Activated T-cell treated with anti-CD3 and anti-CD28 coated beads, Interleukin-2, amount 50 U/mL, for 48 hours (primary cell): ENCODE data around the gene MLANA.
A peak's percentile ranks its signal among the peaks of the same experiment; 100 is the strongest.
"Not testable (repeated sequence)": the region's sequence is repeated elsewhere in the genome, so short reads cannot be mapped to it uniquely, and the experiment has no call there.

Experiments used
- DNase-seq, 2 experiments: peaks; one replicate each; pipeline ENCODE4 v3.0.0-alpha.2; 2020

Gene MLANA

DNA sequence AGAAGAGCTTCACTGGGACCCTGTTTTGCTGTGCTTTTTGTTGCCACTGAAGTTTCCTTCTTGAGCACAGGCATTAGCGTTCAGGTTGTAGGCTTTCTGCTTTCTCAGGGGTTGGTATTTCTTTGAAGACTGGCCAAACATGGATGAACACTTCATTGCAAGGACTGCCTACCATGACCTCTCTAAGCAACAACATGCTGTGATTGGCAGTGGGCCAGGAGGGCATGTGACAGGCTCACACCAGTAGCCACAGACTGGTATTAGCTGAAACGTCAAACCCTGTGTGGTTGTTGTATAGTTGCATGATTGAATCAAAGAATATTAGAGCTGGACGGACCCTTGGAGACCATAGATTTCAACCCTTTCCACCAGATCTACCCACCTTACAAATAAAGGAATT is 20.0 kb upstream of the MLANA start:
- DNase-seq: no peak

- DNase-seq: no peak
Observed at GRCh38 chr9:5871785-5872184, 18.9 kb upstream of the MLANA start.

DNA sequence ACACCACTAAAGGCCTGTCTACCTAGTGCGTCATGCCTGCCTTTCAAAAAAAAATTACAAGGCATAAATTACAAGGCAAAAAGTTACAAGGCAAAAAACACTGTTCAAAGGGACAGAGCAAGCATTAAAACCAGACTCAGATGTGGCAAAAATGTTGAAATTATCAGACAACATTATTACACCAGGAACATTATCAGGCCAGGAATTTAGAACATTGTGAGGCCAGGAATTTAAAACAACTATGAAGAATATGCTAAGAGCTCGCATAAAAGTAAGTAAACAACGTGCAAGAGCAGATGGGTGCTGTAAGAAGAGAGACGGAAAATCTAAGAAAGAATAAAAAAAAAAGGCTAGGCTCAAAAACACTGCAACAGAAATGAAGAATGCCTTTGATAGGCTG is 18.2 kb upstream of the MLANA start:
- no peak for DNase-seq

- DNase-seq: no peak
Observed at GRCh38 chr9:5873439-5873838, 17.2 kb upstream of the MLANA start.

DNA sequence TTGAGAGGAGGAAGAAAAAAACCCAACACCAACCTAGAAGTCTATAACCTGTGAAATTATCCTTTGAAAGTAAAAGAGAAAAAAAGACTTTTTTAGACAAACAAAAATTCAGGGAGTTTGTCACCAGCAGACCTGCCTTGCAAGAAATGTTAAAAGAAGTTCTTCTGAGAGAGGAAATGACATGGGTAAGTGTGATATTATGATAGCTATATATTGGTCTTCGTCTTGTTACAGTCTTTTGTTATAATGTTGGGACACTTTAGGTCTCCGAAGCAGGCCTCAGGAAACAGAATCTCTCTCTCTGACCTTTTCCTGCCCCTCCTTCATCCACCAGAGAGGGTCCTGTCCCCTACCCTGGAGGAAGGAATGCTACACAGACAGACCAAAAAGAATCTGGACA is 16.6 kb upstream of the MLANA start:
- no peak for DNase-seq

DNA sequence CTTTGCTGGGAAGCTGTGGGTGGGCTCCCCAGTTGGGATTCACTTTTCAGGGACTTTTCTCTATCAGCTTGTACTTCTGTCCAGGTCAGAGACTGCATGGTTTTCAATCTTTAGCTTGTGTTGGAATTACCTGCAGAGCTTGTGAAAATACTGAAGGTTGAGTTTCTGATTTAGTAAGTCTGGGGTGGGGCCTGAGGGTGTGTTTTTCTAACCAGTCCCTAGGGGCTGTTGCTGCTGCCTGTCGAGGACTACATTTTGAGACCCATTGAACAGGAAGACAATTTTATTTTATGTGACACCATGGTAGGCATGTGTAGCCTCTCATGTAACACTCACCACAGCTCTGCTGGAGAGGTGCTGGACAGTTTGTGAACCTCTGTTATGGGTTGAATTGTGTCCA is 14.7 kb upstream of the MLANA start:
- no peak for DNase-seq

DNA sequence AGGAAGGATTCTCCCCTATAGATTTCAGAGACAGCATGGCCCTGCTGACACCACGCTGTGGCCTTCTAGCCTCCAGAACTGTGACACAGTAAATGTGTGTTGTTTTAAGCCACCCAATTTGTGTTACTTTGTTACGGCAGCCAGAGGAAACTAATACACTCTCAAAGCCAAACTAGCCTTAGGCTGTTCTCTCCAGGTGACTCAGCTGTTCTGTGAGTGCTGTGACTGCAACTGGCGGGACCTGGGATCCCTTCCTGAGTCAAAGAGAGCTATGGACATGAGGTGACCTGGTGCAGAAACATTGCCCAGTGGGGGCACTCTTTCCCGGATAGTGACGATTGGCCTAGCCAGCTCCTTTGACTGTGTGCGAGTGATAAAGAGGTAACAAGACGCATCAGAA is 14.0 kb upstream of the MLANA start:
- no peak for DNase-seq

GRCh38 chr9:5879419-5880181 is 11.1 kb upstream of the MLANA start:
- no peak for DNase-seq

- DNase-seq: not testable (repeated sequence)
Observed at GRCh38 chr9:5882244-5883012, 8.3 kb upstream of the MLANA start.

- no peak for DNase-seq
Observed at GRCh38 chr9:5884191-5884590, 6.5 kb upstream of the MLANA start.

GRCh38 chr9:5886114-5886939 is 4.4 kb upstream of the MLANA start:
- peak; percentile 89 to 90 for DNase-seq

DNA sequence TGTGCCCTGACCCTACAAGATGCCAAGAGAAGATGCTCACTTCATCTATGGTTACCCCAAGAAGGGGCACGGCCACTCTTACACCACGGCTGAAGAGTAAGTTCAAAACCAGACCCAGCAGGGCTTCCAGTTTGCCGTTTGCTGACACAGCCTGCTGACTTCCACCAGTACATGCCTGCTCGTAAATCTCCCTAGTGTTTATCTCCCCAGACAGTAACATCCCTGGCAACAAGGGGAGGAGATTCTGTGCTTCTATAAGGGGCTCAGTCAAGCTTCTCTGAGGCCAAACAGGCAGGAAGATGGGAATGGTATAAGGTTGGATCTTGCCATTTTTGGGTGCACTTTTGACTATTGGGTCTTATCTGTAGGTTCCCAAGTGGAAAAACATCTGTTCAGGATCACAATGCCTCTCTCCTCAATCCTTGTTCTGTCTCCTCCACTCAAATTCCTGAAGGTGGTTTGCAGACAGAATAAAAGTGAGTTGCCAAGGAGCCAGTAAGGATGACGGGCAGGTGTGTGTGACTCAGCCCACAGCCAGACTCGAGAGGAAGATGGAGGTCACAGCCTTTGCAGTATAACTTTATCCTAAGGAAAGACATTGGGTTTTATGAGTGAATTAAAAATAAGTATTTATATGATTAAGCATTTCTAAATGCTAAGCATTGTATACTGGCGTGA is 1.9 kb downstream of the MLANA start:
- no peak for DNase-seq

GRCh38 chr9:5893134-5893505 is 2.4 kb downstream of the MLANA start:
- no peak for DNase-seq

- no peak for DNase-seq
Observed at GRCh38 chr9:5893591-5894236, 3.0 kb downstream of the MLANA start.

DNA sequence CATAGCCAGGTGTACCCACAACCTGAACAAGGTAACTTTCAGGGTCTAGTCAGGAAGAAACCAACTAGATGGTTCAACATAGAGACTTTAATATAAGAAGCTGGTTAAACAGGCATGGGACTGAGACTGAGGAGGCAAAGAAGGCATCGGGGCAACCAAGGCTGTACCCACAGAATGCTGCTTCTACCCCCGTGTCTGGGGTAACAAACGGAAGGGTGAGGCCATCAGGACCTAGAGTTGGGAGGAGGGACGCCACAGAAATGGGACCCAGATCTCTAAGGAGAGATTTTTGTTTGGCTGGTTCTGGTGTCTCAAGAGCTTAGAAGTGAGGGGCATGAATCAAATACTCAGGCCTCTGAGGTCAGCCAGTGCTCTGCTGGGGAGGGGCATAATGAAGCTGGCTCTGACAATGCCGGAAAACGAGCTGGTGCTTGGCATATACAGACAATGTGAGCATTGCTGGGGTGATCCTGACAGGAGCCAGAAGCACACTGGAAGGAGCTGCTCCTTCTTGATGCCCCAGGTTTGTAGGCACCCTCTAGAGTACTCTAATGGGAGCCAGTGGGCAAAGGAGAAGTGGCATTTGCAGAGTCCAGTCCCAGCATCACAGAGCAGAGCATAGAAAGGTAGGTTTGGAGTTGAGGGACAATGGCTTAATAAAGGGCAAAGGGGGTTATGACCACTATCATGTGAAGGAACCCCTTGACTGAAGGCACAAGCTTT is 3.7 kb downstream of the MLANA start:
- no peak for DNase-seq

DNA sequence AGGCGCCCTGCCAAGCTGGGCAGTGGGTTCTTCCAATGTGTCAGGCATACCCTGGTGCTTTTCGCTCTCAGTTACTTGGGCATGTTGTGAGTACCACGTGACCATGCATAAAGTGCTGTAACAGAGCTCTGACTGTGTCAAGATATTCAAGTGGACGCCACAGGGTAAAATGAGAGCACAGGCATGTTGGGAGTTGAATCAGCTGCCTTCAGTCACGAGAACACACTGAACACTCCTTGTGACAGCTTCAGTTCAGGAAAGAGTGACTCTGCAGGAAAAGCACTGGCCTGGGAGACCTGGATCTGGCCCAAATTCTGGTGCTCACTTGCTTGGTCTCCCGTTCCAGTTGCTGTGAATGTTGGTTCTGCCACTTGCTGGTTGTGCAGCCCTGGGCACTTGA is 5.1 kb downstream of the MLANA start:
- no peak for DNase-seq

GRCh38 chr9:5896863-5897262 is 6.2 kb downstream of the MLANA start:
- no peak for DNase-seq

GRCh38 chr9:5897851-5898250 is 7.2 kb downstream of the MLANA start:
- DNase-seq: no peak

DNA sequence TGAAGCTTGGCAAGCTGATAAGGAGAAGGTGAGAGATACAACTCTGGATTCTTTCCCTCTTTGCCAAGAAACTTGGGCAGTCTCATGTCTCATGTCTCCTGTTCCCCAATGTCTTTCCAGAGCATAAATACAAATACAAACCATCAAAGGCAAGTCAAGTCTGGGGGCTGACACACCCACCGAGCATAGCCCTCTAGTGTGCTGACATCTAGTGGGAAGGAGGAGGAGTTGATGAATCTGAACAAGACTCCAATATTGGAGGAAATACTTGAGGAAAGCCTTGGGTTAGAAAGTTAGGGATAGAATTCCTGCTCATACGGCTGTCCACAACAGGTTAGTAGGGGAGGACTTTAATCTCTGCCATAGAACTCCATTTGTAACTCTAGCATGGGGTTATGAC is 8.6 kb downstream of the MLANA start:
- no peak for DNase-seq

GRCh38 chr9:5900622-5901021 is 9.9 kb downstream of the MLANA start:
- DNase-seq: no peak

DNA sequence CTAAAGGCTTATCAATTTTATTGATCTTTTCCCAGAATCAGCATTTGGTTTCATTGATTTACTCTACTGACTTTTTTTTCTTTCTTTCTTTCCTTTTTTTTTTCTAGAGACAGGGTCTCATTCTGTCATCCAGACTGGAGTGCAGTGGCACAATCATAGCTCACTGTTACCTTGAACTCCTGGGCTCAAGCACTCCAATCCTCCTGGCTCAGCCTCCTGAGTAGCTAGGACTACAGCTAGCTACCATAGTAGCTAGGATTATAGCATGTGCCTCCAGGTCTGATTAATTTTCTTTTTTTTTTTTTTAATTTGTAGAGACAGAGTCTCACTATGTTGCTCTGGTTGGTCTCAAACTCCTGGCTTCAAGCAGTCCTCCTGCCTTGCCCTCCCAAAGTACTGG is 11.7 kb downstream of the MLANA start:
- DNase-seq: no peak

GRCh38 chr9:5908918-5909317 is 18.2 kb downstream of the MLANA start:
- no peak for DNase-seq
